Small intestine (tissue), 7 donors: Measurements from ENCODE around the gene AK8. TPM values are rescaled to one million over a fixed set of nuclear protein-coding genes. Genes with fewer than 3 reads are reported as not detected.

Source experiments
- DNase-seq, 2 donors: peaks; one replicate each; pipeline versions ENCODE4 v3.0.0 to v3.0.0-alpha.2; 2013
- FAIRE-seq: peaks from 2 replicates; lab custom pipeline; 2012; peaks lifted over from hg19 to GRCh38; lab: Jason Lieb, UNC
- H3K27ac ChIP-seq, 3 donors: one replicate each; pipeline ENCODE4 v1.5.1; 2013; ENCODE audit warnings: low read length in 2 of 3, mild to moderate bottlenecking in 2 of 3, control low read depth in 1 of 3, inconsistent platforms in 1 of 3, low read depth in 1 of 3, moderate library complexity in 1 of 3
- H3K27me3 ChIP-seq, 3 donors: one replicate each; pipeline ENCODE4 v1.6.1; 2013; ENCODE audit warnings: low read length in 3 of 3, inconsistent platforms in 1 of 3; ENCODE audit not compliant: control insufficient read depth in 3 of 3, insufficient read depth in 3 of 3
- H3K36me3 ChIP-seq, 3 donors: one replicate each; pipeline ENCODE4 v1.6.1; 2013; ENCODE audit warnings: low read length in 3 of 3, inconsistent platforms in 1 of 3, low read depth in 1 of 3, mild to moderate bottlenecking in 1 of 3, moderate library complexity in 1 of 3; ENCODE audit not compliant: control insufficient read depth in 3 of 3, insufficient read depth in 2 of 3
- H3K4me1 ChIP-seq, 3 donors: one replicate each; pipeline ENCODE4 v1.6.1; 2013; ENCODE audit warnings: low read length in 2 of 3, inconsistent platforms in 1 of 3, low read depth in 1 of 3, mild to moderate bottlenecking in 1 of 3, moderate library complexity in 1 of 3; ENCODE audit not compliant: control insufficient read depth in 3 of 3, insufficient read depth in 2 of 3
- H3K4me3 ChIP-seq, 3 donors: one replicate each; pipeline ENCODE4 v1.5.1; 2013; ENCODE audit warnings: low read length in 3 of 3, control low read depth in 1 of 3, inconsistent platforms in 1 of 3, low read depth in 1 of 3, mild to moderate bottlenecking in 1 of 3, moderate library complexity in 1 of 3
- H3K9me3 ChIP-seq, 2 donors: one replicate each; pipeline ENCODE4 v1.6.1; 2013; ENCODE audit warnings: low read depth in 1 of 2, low read length in 1 of 2; ENCODE audit not compliant: control insufficient read depth in 2 of 2, insufficient read depth in 1 of 2
- WGBS, 3 donors: extraction: QIAGEN DNeasy Blood & Tissue Kit; methylation state at CpG; one replicate each; pipeline ENCODE4 v1.1.7; 2013; 5-methylcytosine and 5-hydroxymethylcytosine counted together
- polyA plus RNA-seq, 4 donors: library from polyadenylated mRNA; stranded (reverse) in 3 of 4; unstranded in 1 of 4; fragments of 200-250 nt in 3 of 4; fragments of 120-200 nt in 1 of 4; gene quantifications; one replicate each; pipeline versions ENCODE4 v1.2.1 to v1.2.3, GENCODE V29; 2013
- donor health status: healthy with polysubstance abuse.
- donor health status: control.
- donor health status: control.
- donor health status: Bipolar disorder and iron deficiency.
- donor health status: healthy.

Gene AK8
- polyA plus RNA-seq, 4 donors = 0.09 to 3.0 TPM; not detected in 2

DNA sequence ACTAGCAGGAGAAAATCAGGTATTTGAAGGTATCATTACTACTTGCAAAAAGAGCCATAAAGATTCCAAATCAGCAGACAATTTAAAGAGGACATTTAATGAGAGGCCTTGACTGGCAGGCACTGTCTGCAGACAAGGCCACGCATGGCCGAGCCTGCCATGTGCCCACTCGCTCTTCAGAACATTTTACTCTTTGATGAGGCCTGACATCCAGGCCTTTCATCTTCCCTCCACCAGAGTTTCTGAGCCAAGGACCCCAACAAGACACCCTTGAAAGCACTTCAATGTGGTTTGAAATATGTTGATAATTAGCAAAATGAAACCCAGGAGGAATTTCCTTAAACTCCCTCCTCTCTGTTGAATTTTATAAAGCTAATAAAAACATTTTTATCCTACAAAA, 16.4 kb downstream of the AK8 start:
- no peaks in the 10 kb centered on the region for H3K36me3 ChIP-seq
- H3K4me3 ChIP-seq = no peak overlapping the region
- no peaks in the 10 kb centered on the region for H3K27me3 ChIP-seq
- no peak overlapping the region for H3K27ac ChIP-seq
- no peak for DNase-seq
- no peak for FAIRE-seq
- no peaks in the 10 kb centered on the region for H3K9me3 ChIP-seq
- 91 to 93% (median 92%) methylated on average over 3 of the region's 3 CpGs for WGBS, 3 donors
- H3K4me1 ChIP-seq = no peaks in the 10 kb centered on the region

DNA sequence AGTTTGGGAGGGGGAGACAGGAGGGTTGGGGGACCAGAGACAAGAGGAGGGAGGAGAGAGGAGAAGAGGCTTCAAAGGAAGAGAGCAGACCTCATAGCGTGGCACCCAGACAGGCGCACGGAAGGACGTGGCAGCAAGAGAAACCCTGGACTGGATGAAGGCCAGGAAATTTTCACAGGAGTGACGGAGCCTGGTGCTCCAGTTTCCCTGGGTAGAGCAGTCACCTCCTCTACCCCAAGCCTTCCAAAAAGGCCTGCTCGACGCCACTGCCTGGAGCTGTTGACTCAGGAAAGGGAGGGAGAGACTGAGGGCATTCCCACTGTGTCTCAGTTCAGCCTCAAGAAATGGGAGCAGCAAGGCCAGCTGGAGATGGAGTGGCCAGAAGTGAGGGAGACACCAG, 19.3 kb downstream of the AK8 start:
- FAIRE-seq (no peak), DNase-seq (no peak)
- Histone ChIP-seq H3K27ac (no peak overlapping the region), H3K9me3 (no peaks in the 10 kb centered on the region), H3K36me3 (no peaks in the 10 kb centered on the region), H3K27me3 (no peaks in the 10 kb centered on the region), H3K4me3 (no peak overlapping the region), H3K4me1 (no peaks in the 10 kb centered on the region)
- WGBS, 3 donors = 42 to 65% (median 55%) methylated on average over 7 of the region's 7 CpGs

DNA sequence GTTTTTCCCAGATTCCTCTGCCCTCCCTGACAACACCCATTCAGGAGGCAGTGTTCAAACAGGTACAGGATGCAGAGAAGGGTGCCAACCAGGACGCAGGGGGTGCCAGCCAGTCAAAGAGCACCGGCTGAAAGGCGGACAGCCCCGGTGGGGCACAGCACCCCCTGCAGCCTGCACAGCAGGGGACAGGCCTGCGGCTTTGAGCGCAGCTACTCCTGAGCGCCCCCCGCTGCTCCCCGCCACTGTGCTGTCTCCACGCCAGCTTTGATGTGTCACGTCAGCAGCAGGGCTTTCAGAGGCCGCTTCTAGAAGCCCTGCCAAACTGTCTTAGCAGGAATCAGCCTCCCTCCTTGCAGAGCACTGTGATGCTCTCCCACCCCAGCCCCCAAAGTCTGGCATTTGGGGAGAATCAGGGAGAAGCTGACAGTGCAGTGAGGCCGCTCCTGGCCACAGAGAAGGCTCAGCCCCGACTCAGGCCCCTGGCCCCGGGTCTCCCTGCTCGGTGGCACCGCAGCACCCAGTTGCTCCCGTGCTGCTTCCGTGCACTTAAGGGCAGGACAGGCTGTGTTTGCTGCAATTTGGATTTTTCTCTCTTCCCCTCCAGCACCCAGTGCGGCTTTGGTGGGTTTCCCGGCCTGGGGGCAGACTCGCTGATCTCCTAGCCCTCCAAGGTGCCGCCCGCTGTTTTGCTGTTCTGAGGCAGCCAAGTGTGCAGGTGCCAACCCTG, 20.3 kb downstream of the AK8 start:
- no peak overlapping the region for H3K4me3 ChIP-seq
- 56 to 66% (median 56%) methylated on average over 22 to 24 of the region's 24 CpGs for WGBS, 3 donors
- H3K27ac ChIP-seq = no peak overlapping the region
- DNase-seq = no peak
- no peak for FAIRE-seq
- H3K27me3 ChIP-seq = no peaks in the 10 kb centered on the region
- H3K9me3 ChIP-seq = no peaks in the 10 kb centered on the region
- no peaks in the 10 kb centered on the region for H3K4me1 ChIP-seq
- H3K36me3 ChIP-seq = no peaks in the 10 kb centered on the region

DNA sequence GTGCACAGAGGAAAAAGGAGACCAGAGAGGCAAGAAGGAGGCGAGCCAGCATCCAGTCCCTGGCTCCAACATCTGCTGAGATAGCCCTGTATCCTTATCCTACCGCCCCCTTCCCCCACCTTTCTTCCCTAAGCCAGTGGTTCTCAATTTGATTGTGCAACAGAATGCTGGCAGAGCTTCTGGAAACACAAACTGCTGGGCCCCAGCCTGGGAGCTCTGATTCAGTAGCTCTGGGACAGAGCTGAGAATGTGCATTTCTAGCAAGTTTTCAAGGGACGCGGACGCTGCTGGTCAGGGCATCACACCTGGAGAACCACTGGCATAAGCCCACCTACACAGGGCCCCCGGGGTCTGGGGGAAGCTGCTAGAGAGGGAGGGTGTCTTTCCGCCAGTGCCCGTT, 21.1 kb downstream of the AK8 start:
- no peaks in the 10 kb centered on the region for H3K4me1 ChIP-seq
- H3K27ac ChIP-seq = no peak overlapping the region
- no peaks in the 10 kb centered on the region for H3K9me3 ChIP-seq
- FAIRE-seq (no peak), DNase-seq (no peak)
- H3K36me3 ChIP-seq = no peaks in the 10 kb centered on the region
- no peak overlapping the region for H3K4me3 ChIP-seq
- H3K27me3 ChIP-seq = no peaks in the 10 kb centered on the region
- 56 to 70% (median 63%) methylated on average over 8 of the region's 8 CpGs for WGBS, 3 donors

DNA sequence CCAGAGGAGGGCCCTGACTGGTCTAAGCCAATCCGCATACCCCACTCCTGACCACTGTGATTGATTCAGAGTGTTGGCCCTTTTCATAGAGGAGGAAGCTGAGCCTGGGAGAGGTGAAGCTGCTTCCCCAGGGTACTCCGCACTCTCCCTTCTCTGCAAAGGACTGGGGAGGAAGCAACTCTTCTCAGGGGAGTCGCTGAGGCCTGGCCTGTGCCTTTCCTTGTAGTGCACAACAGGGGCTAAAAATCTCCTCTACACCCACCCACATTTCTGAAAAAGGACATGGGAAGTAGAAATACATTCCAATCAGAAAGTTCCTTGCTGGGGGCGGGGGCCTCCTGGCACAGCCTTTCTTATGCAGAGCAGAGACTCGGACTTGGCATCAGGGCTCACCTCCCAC, 22.2 kb downstream of the AK8 start:
- no peaks in the 10 kb centered on the region for H3K4me1 ChIP-seq
- 82 to 88% (median 88%) methylated on average over 5 of the region's 5 CpGs for WGBS, 3 donors
- H3K36me3 ChIP-seq = no peaks in the 10 kb centered on the region
- FAIRE-seq (no peak), DNase-seq (no peak)
- no peaks in the 10 kb centered on the region for H3K27me3 ChIP-seq
- no peak overlapping the region for H3K4me3 ChIP-seq
- H3K9me3 ChIP-seq = no peaks in the 10 kb centered on the region
- H3K27ac ChIP-seq = no peak overlapping the region

DNA sequence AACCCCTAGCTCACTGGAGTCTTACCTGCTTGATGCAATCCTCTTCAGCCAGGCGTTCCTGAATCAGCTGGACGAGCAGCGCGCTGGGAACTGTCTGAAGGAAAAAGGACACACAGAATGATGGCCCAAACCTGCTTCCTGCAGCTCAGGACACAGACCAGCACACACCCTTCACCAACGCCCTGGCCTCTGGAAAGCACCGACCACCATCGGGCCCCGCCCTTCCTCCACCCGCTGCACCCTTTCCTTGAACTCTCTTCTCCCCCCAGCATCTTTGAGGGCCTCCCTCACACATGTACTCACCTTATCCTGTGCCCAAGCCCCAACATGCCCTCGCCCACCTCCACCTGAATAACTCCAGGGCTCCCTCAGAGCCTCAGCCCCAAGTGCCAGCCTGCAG, 23.3 kb downstream of the AK8 start:
- no peak overlapping the region for H3K4me3 ChIP-seq
- H3K36me3 ChIP-seq = no peaks in the 10 kb centered on the region
- no peaks in the 10 kb centered on the region for H3K4me1 ChIP-seq
- H3K27me3 ChIP-seq = no peaks in the 10 kb centered on the region
- 50 to 71% (median 60%) methylated on average over 10 of the region's 10 CpGs for WGBS, 3 donors
- DNase-seq (no peak), FAIRE-seq (no peak)
- H3K27ac ChIP-seq = no peak overlapping the region
- no peaks in the 10 kb centered on the region for H3K9me3 ChIP-seq

DNA sequence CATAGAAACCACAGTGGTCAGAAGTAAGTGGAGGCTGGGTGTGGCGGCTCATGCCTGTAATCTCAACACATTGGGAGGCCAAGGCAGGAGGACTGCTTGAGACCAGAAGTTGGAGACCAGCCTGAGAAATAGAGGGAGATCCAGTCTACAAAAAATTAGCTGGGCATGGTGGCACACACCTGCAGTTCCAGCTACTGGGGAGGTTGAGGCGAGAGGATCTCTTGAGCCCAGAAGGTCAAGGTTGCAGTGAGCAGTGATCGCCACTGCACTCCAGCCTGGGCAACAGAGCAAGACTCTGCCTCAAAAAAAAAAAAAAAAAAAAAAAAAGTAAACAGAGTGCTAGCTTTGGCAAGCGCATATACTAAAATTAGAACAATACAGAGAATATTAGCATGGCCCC, 24.6 kb downstream of the AK8 start:
- Histone ChIP-seq H3K36me3 (no peaks in the 10 kb centered on the region), H3K27ac (no peak overlapping the region), H3K9me3 (no peaks in the 10 kb centered on the region), H3K4me3 (no peak overlapping the region), H3K4me1 (no peaks in the 10 kb centered on the region), H3K27me3 (no peaks in the 10 kb centered on the region)
- DNase-seq (no peak), FAIRE-seq (no peak)
- 87 to 96% (median 95%) methylated on average over 4 of the region's 4 CpGs for WGBS, 3 donors

DNA sequence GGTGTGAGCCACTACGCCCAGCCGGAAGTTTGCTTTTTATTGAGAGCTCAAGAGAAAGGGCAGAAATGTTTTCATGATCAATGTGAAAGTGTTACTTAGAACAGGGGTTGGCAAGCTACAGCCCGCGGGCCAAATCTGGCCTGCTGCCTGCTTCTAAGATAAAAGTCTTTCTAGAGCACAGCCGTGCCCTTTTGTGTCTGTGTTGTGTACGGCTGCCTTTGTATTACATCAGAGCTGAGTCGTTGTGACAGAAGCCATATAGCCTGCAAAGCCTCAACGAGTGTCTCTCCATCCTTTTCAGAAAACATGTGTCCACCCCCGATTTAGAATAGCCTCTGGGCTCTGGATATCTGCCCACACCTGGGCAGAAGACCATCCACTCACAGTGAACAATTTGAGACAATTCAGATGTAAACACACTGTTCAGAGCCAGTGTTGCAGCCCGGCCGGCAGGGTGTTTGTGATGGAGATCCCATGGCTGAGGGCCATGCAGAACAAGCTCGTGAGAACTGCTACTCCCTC, 28.8 kb downstream of the AK8 start:
- WGBS, 3 donors = 10 to 51% (median 31%) methylated on average over 12 of the region's 12 CpGs
- no peaks in the 10 kb centered on the region for H3K36me3 ChIP-seq

More for the DNA sequence above, 28.8 kb downstream of the AK8 start:
- no peaks in the 10 kb centered on the region for H3K27me3 ChIP-seq
- H3K27ac ChIP-seq = no peak overlapping the region
- DNase-seq = peak in 1 of 2 donors; percentile 50
- H3K9me3 ChIP-seq = no peaks in the 10 kb centered on the region
- no peak for FAIRE-seq
- H3K4me3 ChIP-seq = no peak overlapping the region
- H3K4me1 ChIP-seq = no peaks in the 10 kb centered on the region
